GM13977 (cell line): Measurements from ENCODE around the gene ARL4D.

ENCODE experiments used
- DNase-seq: peaks from one replicate; pipeline ENCODE4 v3.0.0; 2012; ENCODE audit warnings: low spot score
- in situ Hi-C: fragments of 300-500 bp; cut with MboI; formaldehyde crosslinking; loops from one replicate; pipeline ENCODE4 v1.12.0; 2022; ENCODE audit warnings: low sequenced_read_pairs, low pct_unique_long_range_greater_than_20kb, mixed read lengths, inconsistent platforms; ENCODE audit not compliant: unreplicated experiment
- TF ChIP-seq, protein P1 (sequence below): IDR thresholded peaks from 2 replicates; pipeline ENCODE4 v1.5.1; 2012; ENCODE audit warnings: mild to moderate bottlenecking, control low read depth; ENCODE audit not compliant: insufficient read depth; ENCODE audit errors: extremely low read depth, missing control alignments

The ARL4D gene

DNA sequence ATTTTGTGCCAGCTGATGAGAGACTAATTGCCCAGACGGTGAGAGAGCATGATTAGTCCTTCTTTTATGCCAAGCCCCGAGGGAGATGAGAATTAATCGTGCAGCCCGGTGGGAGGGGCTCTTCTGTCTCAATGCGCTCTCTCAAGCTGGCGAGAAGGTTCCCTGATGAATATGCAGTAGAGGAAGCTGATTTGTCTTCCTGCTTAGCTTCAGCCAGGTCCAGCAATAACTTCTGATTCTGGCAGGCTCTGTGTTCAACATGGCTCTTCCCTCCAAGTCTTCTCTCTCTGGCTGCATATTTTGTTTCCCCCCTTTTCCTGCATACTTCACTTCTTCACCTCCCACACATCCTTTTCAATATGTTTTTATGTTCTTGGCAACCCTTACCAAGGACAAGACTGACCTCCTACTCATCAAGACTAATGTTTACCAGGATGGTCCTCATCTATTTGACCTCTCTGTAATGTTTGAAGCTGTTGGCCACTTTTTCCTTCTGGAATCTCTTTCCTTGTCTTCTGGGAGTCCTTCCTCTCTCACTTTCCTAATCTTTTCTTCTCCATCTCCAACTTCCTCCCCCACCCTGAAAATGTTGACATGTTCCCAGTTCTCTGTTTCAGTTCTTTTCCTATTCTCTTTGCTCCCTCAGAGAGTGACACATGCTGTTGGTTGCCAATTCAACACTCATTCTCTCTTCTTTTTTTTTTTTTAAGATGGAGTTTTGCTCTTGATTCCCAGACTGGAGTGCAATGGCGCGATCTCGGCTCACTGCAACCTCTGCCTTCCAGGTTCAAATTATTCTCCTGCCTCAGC, 33.1 kb downstream of the ARL4D start:
- TF ChIP-seq, protein P1, sequence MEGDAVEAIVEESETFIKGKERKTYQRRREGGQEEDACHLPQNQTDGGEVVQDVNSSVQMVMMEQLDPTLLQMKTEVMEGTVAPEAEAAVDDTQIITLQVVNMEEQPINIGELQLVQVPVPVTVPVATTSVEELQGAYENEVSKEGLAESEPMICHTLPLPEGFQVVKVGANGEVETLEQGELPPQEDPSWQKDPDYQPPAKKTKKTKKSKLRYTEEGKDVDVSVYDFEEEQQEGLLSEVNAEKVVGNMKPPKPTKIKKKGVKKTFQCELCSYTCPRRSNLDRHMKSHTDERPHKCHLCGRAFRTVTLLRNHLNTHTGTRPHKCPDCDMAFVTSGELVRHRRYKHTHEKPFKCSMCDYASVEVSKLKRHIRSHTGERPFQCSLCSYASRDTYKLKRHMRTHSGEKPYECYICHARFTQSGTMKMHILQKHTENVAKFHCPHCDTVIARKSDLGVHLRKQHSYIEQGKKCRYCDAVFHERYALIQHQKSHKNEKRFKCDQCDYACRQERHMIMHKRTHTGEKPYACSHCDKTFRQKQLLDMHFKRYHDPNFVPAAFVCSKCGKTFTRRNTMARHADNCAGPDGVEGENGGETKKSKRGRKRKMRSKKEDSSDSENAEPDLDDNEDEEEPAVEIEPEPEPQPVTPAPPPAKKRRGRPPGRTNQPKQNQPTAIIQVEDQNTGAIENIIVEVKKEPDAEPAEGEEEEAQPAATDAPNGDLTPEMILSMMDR = no peak
- no peak for DNase-seq
- in situ Hi-C loops = no loop called here

GRCh38 chr17:43434902-43435319, 36.1 kb downstream of the ARL4D start:
- DNase-seq = no peak
- in situ Hi-C loops = no loop called here

DNA sequence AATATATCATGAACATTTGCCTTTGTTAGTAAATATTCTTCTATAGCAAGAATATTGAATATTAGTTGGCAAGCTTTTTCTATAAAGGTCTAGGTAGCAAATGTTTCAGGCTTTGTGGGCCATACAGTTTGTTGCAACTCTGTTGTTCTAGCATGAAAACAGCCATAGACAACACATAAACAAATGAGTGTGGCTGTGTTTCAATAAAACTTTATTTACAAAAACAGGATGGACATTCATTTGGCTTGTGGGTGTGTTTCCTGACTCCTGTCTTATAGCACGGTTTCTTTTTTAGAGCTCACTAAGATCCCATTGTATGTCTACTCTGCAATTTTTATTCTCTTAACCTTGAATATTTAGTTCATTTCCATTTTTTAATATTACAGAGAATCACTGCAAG, 39.0 kb downstream of the ARL4D start:
- TF ChIP-seq, protein P1 = no peak
- DNase-seq = no peak
- in situ Hi-C loops = no loop called here

More at GRCh38 chr17:43434902-43435319, 36.1 kb downstream of the ARL4D start:
- TF ChIP-seq, protein P1 = no peak

GRCh38 chr17:43438626-43439025, 39.8 kb downstream of the ARL4D start:
- DNase-seq = no peak
- TF ChIP-seq, protein P1 = no peak
- in situ Hi-C loops = no loop called here

DNA sequence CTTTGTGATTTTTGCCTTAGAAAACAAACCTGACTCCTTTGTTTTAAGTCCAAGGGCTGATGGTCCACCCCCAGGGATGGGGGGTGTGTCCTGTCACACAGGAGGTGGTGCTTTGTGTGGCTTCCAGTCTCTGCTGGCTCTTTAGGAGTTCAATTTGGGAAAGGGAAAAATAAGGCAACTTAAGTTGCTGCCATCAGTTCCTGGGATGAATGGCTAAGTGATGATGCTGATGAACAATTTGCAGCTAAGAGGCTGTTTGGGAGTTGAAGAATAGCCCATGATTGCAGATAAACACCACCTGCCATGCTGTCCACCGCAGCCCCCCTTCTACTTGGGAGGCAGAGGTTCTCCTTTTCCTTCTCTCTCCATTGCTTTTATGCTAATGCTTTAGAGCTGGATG, 40.2 kb downstream of the ARL4D start:
- DNase-seq = no peak
- TF ChIP-seq, protein P1 = no peak
- in situ Hi-C loops = no loop called here

GRCh38 chr17:43442711-43443110, 43.9 kb downstream of the ARL4D start:
- in situ Hi-C loops = no loop called here
- no peak for DNase-seq
- TF ChIP-seq, protein P1 = no peak
